ENCODE data around the gene EIF2D. TPM values are rescaled to one million over a fixed set of nuclear protein-coding genes. Genes with fewer than 3 reads are reported as not detected.
A peak's percentile ranks its signal among the peaks of the same experiment; 100 is the strongest.

The EIF2D gene
- total and polyA plus RNA-seq, 2 of the 13 experiments (the other 11 are each of a cell fraction or from before 2014, with no cell fraction given) = 45.1 to 64.9 TPM

DNA sequence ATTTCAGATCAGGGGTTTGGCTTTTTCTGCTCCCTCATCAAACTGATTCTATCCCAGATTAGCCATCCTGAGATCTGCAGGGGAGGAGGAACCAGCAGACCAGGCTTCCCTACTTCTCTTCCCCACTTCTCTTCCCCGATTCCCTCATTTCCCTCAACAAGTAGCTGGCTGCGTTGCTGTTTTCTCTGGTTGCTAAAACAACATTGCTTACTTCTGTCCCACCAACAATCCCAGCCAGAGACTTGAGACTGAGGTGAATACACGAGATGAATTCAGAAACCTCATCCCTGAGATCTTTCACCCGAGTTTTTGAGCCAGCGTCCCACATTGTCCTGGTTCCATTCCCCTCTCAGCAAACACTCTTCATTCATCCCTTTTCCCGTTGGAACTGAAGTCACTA lies 45.5 kb upstream of the EIF2D start:
- WGBS (ENCODE audit: low lambda C conversion rate) = 29% methylated on average over 6 of the region's 6 CpGs
- H3K27ac ChIP-seq (ENCODE audit: extremely low read length, insufficient read depth, low read length) = no peak overlapping the region
- H3K4me2 ChIP-seq (ENCODE audit: low read depth, low read length) = peak overlapping the region; percentile 52
- ATAC-seq (no peak), DNase-seq (ENCODE audit: low spot score) (no peak), FAIRE-seq (no peak)
- no peaks in the 10 kb centered on the region for H3K79me2 ChIP-seq (ENCODE audit: insufficient read depth, low read length)
- no TSS peak for BruUV-seq (replicated peaks)
- no peaks in the 10 kb centered on the region for H4K20me1 ChIP-seq (ENCODE audit: insufficient read depth, low read length)
- POLR2A ChIA-PET = no interaction called here
- peaks cover 0 to 17% of the 10 kb centered on the region in 2 experiments; a peak in 4 of 5 replicates for H3K27me3 ChIP-seq (ENCODE audit: control insufficient read depth in 1 of 2, insufficient read depth in 2 of 2, low read length in 2 of 2)
- H3K4me3 ChIP-seq (replicated peaks in 1 of 3; ENCODE audit: insufficient read depth in 1 of 3, low read depth in 2 of 3, low read length in 3 of 3) = no peak overlapping the region
- H3K9ac ChIP-seq (ENCODE audit: insufficient read depth, low read depth, low read length) = no peak overlapping the region
- no peaks in the 10 kb centered on the region for H3K36me3 ChIP-seq (replicated peaks in 1 of 2; ENCODE audit: control insufficient read depth in 1 of 2, insufficient read depth in 2 of 2, low read length in 2 of 2)
- TF ChIP-seq ZNF629 (CRISPR knock-in tag; conservative IDR thresholded peaks at IDR 0.05) = no peak
- TF ChIP-seq SMAD3 (CRISPR knock-in tag; IDR thresholded peaks at IDR 0.05) = no peak
- TF ChIP-seq, protein P1, sequence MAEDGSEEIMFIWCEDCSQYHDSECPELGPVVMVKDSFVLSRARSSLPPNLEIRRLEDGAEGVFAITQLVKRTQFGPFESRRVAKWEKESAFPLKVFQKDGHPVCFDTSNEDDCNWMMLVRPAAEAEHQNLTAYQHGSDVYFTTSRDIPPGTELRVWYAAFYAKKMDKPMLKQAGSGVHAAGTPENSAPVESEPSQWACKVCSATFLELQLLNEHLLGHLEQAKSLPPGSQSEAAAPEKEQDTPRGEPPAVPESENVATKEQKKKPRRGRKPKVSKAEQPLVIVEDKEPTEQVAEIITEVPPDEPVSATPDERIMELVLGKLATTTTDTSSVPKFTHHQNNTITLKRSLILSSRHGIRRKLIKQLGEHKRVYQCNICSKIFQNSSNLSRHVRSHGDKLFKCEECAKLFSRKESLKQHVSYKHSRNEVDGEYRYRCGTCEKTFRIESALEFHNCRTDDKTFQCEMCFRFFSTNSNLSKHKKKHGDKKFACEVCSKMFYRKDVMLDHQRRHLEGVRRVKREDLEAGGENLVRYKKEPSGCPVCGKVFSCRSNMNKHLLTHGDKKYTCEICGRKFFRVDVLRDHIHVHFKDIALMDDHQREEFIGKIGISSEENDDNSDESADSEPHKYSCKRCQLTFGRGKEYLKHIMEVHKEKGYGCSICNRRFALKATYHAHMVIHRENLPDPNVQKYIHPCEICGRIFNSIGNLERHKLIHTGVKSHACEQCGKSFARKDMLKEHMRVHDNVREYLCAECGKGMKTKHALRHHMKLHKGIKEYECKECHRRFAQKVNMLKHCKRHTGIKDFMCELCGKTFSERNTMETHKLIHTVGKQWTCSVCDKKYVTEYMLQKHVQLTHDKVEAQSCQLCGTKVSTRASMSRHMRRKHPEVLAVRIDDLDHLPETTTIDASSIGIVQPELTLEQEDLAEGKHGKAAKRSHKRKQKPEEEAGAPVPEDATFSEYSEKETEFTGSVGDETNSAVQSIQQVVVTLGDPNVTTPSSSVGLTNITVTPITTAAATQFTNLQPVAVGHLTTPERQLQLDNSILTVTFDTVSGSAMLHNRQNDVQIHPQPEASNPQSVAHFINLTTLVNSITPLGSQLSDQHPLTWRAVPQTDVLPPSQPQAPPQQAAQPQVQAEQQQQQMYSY (CRISPR knock-in tag; IDR thresholded peaks at IDR 0.05) = no peak
- no peak for TF ChIP-seq IRF2 (CRISPR knock-in tag; IDR thresholded peaks at IDR 0.05)
- TF ChIP-seq, protein P2, sequence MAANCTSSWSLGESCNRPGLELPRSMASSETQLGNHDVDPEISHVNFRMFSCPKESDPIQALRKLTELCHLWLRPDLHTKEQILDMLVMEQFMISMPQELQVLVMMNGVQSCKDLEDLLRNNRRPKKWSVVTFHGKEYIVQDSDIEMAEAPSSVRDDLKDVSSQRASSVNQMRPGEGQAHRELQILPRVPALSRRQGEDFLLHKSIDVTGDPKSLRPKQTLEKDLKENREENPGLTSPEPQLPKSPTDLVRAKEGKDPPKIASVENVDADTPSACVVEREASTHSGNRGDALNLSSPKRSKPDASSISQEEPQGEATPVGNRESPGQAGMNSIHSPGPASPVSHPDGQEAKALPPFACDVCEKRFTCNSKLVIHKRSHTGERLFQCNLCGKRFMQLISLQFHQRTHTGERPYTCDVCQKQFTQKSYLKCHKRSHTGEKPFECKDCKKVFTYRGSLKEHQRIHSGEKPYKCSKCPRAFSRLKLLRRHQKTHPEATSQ (CRISPR knock-in tag; IDR thresholded peaks at IDR 0.05; ENCODE audit: borderline replicate concordance) = no peak
- TF ChIP-seq ZNF484 (CRISPR knock-in tag; IDR thresholded peaks at IDR 0.05; ENCODE audit: borderline replicate concordance, low read depth) = no peak
- no peak for TF ChIP-seq JDP2 (CRISPR knock-in tag; IDR thresholded peaks at IDR 0.05; ENCODE audit: borderline replicate concordance)
- TF ChIP-seq, protein P3, sequence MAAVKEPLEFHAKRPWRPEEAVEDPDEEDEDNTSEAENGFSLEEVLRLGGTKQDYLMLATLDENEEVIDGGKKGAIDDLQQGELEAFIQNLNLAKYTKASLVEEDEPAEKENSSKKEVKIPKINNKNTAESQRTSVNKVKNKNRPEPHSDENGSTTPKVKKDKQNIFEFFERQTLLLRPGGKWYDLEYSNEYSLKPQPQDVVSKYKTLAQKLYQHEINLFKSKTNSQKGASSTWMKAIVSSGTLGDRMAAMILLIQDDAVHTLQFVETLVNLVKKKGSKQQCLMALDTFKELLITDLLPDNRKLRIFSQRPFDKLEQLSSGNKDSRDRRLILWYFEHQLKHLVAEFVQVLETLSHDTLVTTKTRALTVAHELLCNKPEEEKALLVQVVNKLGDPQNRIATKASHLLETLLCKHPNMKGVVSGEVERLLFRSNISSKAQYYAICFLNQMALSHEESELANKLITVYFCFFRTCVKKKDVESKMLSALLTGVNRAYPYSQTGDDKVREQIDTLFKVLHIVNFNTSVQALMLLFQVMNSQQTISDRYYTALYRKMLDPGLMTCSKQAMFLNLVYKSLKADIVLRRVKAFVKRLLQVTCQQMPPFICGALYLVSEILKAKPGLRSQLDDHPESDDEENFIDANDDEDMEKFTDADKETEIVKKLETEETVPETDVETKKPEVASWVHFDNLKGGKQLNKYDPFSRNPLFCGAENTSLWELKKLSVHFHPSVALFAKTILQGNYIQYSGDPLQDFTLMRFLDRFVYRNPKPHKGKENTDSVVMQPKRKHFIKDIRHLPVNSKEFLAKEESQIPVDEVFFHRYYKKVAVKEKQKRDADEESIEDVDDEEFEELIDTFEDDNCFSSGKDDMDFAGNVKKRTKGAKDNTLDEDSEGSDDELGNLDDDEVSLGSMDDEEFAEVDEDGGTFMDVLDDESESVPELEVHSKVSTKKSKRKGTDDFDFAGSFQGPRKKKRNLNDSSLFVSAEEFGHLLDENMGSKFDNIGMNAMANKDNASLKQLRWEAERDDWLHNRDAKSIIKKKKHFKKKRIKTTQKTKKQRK (IDR thresholded peaks at IDR 0.05; ENCODE audit: low read length) = no peak
- no peak for TF ChIP-seq ZNF180 (CRISPR knock-in tag; IDR thresholded peaks at IDR 0.05; ENCODE audit: borderline replicate concordance, low read depth)
- TF ChIP-seq ZNF775 (CRISPR knock-in tag; IDR thresholded peaks at IDR 0.05; ENCODE audit: borderline replicate concordance) = no peak
- TF ChIP-seq, protein P4, sequence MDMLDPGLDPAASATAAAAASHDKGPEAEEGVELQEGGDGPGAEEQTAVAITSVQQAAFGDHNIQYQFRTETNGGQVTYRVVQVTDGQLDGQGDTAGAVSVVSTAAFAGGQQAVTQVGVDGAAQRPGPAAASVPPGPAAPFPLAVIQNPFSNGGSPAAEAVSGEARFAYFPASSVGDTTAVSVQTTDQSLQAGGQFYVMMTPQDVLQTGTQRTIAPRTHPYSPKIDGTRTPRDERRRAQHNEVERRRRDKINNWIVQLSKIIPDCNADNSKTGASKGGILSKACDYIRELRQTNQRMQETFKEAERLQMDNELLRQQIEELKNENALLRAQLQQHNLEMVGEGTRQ (IDR thresholded peaks at IDR 0.05; ENCODE audit: low read depth, low read length) = no peak
- TF ChIP-seq, protein P4 (CRISPR knock-in tag; IDR thresholded peaks at IDR 0.05; ENCODE audit: borderline replicate concordance) = no peak
- peaks cover 22% of the 10 kb centered on the region for H3K4me1 ChIP-seq (ENCODE audit: insufficient read depth, low read length)
- intact Hi-C loops (cut with micrococcal nuclease; ENCODE audit: unreplicated experiment) (no loop called here), in situ Hi-C loops (cut with HindIII; ENCODE audit: extremely low pct_ligation_motif_present, low pct_unique_long_range_greater_than_20kb) (no loop called here)
- CTCF ChIA-PET (ENCODE audit: low intra/inter-chr PET ratio, low total read pairs) = interaction anchor here (0.8 to 1.2 kb wide), 3 partner anchors 27 to 324 kb away, joined by 3 read pairs; no protein-coding TSS in a partner anchor
- H2AFZ ChIP-seq (ENCODE audit: low read length) = no peak overlapping the region
- H3K9me3 ChIP-seq (ENCODE audit: low read length) = no peaks in the 10 kb centered on the region
